VCaP (cell line): ENCODE measurements around the gene TMBIM1.

Experiments used
- H3K27ac ChIP-seq: fragments of 450-650 bp; 2 replicates; pipeline ENCODE4 v1.5.1; 2017
- TF ChIP-seq, protein P1 (sequence below): fragments of 450-650 bp; conservative IDR thresholded peaks from 2 replicates; pipeline ENCODE4 v1.5.1; 2017; ENCODE audit warnings: mild to moderate bottlenecking, moderate library complexity

Gene TMBIM1

DNA sequence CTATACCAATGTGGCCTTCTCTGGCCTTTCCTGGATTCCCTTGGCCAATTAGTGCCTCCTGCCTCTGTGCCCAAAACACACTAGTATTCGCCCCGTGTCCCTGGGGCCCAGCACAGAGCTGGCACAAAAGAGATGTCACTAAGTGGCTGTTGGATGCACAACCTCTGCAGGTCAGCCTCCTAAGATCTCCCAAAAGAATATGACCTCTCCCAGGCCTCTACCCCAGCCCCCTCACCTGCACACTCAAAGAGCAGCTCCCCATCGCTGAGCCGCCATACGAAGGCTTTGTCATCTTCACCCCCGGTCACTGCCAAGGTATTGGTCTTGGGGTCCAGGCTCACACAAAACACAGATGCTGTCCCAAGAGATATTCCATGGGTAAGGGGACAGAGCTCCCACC, 25.0 kb downstream of the TMBIM1 start:
- no peak overlapping the region for H3K27ac ChIP-seq
- TF ChIP-seq, protein P1, sequence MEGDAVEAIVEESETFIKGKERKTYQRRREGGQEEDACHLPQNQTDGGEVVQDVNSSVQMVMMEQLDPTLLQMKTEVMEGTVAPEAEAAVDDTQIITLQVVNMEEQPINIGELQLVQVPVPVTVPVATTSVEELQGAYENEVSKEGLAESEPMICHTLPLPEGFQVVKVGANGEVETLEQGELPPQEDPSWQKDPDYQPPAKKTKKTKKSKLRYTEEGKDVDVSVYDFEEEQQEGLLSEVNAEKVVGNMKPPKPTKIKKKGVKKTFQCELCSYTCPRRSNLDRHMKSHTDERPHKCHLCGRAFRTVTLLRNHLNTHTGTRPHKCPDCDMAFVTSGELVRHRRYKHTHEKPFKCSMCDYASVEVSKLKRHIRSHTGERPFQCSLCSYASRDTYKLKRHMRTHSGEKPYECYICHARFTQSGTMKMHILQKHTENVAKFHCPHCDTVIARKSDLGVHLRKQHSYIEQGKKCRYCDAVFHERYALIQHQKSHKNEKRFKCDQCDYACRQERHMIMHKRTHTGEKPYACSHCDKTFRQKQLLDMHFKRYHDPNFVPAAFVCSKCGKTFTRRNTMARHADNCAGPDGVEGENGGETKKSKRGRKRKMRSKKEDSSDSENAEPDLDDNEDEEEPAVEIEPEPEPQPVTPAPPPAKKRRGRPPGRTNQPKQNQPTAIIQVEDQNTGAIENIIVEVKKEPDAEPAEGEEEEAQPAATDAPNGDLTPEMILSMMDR, result no peak

DNA sequence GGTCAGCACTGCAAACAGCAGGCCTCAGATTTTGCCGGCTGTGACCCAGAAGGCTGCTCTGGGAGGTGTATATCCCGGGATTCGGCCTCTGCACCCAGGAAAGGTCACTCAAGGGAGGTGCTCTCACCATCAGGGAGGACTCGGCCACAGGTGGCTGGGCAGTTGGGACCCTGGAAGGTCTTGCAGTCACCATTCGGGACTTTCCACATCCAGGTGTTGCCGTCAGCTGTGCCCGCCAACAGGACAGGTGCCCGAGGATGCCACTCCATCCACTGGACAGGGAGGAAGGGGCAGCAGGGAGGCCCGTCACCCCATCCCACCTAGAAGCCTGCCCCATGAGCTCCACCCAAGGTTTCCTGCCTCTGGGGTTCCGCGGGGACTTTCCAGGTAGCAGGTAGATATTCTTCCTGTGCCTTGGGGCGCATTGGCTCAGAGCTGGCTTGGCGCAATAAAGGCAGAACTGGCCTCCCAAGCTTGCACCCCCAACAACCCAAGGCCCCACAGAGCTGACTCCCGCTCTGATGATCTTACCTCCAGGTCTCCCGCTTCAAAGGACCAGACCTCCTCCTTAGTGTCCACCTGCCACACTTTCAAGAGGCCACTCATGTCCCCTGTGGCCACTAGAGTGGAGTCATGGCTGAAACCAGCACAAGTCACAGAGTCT, 25.9 kb downstream of the TMBIM1 start:
- TF ChIP-seq, protein P1, result no peak
- H3K27ac ChIP-seq, result no peak overlapping the region

DNA sequence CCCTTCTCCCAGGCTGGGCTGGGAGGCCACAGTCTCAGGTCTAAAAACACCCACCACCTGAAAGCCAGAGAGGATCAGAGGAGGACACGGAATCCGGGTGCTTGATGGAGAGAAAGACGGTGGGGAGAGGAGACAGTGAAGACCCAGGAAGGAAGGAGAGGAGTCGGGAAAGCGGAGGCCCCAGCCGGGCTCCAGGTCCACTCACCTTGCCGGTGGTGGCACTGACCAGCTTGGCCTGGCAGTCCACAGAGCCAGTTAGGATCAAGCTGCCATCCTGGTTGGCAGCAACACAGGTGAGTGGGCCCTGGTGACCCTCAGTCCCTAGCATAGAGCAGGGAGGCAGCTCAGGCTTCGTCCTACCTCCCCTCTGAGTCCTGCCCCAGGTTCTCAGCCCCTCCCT, 26.7 kb downstream of the TMBIM1 start:
- no peak overlapping the region for H3K27ac ChIP-seq
- TF ChIP-seq, protein P1, result no peak

DNA sequence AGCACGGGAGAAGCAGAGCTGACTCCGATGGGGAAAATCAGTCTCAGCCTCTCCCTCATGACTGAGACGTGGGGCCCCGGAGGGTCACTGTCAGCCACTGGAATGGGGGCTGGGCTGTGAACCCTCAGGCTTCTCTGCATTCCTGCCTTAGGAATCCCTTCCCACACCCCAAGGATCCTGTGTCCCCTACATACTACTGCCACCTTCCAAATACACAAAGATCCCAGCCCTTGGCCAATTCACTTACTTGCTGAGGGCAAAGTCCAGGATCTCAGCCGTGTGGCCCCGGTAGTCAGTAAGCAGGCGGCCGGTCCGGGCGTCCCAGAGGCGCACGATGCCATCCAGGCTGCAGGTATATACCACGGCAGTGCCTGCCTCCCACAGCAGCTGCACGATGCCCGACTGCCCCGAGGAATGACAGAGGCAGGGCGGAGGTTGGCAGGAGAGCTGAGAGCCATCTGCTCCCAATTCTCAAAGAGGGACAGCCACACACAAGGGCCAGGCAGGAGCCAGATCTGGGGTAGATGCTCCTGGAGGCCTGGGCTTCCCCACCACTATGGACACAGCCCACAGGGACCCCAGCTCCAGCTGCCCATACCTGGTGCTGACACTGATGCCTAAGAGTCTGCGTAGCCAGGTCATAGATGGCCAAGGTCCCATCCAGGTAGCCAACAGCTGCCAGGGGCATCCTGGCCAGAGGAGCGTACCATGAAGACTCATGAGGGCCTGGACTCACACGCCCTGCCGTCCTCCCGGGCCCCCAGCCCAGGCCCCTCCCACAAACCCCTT, 27.3 kb downstream of the TMBIM1 start:
- TF ChIP-seq, protein P1, result no peak
- H3K27ac ChIP-seq, result no peak overlapping the region

DNA sequence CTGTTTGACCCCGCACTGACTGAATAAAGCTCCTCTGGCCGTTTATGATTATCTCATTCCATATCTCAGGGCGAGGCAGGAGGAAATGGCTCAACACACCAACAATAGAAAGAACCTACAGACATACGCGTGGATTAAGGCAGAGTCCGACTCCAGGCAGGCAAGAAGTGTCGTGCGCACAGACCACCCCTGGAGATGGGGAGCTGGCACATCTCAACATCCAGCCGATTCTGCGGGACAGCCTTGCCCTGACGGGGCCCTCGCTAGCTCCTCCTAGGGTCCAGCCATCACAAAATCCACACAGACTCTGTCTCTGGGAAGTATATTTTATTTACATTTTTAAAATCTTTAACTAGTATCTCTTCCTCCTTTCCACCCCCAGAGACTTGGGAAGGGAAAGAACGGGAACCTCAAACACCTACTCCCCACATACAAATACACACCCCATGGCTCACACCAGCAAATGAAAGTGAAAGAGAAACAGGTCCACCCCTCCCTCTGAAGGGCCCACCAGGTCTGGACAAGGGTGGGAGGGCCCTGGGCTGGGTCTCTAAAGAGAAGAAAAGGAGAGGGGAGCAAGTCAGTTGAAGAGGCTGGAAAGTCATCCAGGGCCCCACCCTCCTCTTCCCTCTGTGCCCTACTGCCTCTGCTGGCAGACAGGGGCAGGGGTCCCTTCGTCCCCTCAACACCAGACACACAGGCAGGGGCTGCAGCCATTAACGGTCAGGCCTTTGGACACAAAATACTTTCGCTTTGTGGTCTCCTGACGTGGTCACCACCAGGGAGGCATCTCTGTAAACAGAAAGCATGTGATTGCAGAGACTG, 28.3 kb downstream of the TMBIM1 start:
- H3K27ac ChIP-seq, result no peak overlapping the region
- TF ChIP-seq, protein P1, result no peak

DNA sequence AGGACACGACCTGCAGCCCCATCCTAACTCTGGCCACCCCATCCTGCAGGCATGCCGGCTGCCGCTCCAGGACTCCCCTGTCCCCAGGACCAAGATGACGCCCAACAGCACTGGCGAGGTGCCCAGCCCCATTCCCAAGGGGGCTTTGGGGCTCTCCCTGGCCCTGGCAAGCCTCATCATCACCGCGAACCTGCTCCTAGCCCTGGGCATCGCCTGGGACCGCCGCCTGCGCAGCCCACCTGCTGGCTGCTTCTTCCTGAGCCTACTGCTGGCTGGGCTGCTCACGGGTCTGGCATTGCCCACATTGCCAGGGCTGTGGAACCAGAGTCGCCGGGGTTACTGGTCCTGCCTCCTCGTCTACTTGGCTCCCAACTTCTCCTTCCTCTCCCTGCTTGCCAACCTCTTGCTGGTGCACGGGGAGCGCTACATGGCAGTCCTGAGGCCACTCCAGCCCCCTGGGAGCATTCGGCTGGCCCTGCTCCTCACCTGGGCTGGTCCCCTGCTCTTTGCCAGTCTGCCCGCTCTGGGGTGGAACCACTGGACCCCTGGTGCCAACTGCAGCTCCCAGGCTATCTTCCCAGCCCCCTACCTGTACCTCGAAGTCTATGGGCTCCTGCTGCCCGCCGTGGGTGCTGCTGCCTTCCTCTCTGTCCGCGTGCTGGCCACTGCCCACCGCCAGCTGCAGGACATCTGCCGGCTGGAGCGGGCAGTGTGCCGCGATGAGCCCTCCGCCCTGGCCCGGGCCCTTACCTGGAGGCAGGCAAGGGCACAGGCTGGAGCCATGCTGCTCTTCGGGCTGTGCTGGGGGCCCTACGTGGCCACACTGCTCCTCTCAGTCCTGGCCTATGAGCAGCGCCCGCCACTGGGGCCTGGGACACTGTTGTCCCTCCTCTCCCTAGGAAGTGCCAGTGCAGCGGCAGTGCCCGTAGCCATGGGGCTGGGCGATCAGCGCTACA, 29.4 kb downstream of the TMBIM1 start:
- H3K27ac ChIP-seq, result no peak overlapping the region
- TF ChIP-seq, protein P1, result no peak
